ENCODE data around the gene SKI. TPM values are rescaled to one million over a fixed set of nuclear protein-coding genes. Genes with fewer than 3 reads are reported as not detected.

The SKI gene
- total RNA-seq, 2 donors from 2014 or later: 46.2 to 114 TPM

- WGBS: 94% methylated on average over 15 of the region's 15 CpGs
- no peak overlapping the region for H3K4me3 ChIP-seq
- DNase-seq (ENCODE audit: low spot score): no peak
- peaks cover 6% of the 10 kb centered on the region for H3K4me1 ChIP-seq (replicated peaks)
- intact Hi-C loops (cut with DNase I): no loop called here
- H3K9me3 ChIP-seq: no peaks in the 10 kb centered on the region
- no peaks in the 10 kb centered on the region for H3K27me3 ChIP-seq (replicated peaks; ENCODE audit: insufficient read depth)
- TF ChIP-seq, protein P1, sequence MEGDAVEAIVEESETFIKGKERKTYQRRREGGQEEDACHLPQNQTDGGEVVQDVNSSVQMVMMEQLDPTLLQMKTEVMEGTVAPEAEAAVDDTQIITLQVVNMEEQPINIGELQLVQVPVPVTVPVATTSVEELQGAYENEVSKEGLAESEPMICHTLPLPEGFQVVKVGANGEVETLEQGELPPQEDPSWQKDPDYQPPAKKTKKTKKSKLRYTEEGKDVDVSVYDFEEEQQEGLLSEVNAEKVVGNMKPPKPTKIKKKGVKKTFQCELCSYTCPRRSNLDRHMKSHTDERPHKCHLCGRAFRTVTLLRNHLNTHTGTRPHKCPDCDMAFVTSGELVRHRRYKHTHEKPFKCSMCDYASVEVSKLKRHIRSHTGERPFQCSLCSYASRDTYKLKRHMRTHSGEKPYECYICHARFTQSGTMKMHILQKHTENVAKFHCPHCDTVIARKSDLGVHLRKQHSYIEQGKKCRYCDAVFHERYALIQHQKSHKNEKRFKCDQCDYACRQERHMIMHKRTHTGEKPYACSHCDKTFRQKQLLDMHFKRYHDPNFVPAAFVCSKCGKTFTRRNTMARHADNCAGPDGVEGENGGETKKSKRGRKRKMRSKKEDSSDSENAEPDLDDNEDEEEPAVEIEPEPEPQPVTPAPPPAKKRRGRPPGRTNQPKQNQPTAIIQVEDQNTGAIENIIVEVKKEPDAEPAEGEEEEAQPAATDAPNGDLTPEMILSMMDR (IDR thresholded peaks at IDR 0.05): no peak
- TF ChIP-seq POLR2AphosphoS5 (IDR thresholded peaks at IDR 0.05) (no peak), POLR2A (IDR thresholded peaks at IDR 0.05) (no peak)
- no peak overlapping the region for H3K27ac ChIP-seq
- no peaks in the 10 kb centered on the region for H3K36me3 ChIP-seq
Observed at GRCh38 chr1:2356401-2356800, 128.3 kb downstream of the SKI start.

- 91% methylated on average over 27 of the region's 37 CpGs for WGBS
- no peak overlapping the region for H3K27ac ChIP-seq
- no peak for DNase-seq (ENCODE audit: low spot score)
- peaks cover 6% of the 10 kb centered on the region for H3K4me1 ChIP-seq (replicated peaks)
- TF ChIP-seq POLR2AphosphoS5 (IDR thresholded peaks at IDR 0.05) (no peak), POLR2A (IDR thresholded peaks at IDR 0.05) (no peak)
- TF ChIP-seq, protein P1 (IDR thresholded peaks at IDR 0.05): no peak
- H3K27me3 ChIP-seq (replicated peaks; ENCODE audit: insufficient read depth): no peaks in the 10 kb centered on the region
- H3K4me3 ChIP-seq: no peak overlapping the region
- intact Hi-C loops (cut with DNase I): no loop called here
- H3K36me3 ChIP-seq: no peaks in the 10 kb centered on the region
- H3K9me3 ChIP-seq: no peaks in the 10 kb centered on the region
Observed at GRCh38 chr1:2356911-2357845, 129.1 kb downstream of the SKI start.

DNA sequence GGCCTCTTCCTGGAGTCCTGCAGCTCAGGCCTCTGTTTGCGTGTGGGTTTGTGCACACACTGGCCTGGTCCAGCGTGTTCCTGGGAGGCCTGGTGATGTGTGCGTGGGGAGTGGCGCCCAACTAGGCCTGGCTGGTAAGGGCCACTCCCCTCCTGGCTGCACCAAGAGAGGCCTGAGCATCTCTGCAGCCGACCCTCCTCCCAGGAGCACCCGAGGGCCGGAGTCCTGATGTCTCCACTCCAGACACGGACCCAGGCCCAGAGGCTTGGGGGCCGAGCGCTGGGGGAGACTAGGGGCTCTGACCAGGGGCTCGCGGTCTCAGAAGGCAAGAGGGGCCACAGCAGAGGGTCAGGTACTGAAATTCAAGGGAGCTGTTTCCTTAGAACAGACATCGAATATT, 130.0 kb downstream of the SKI start:
- intact Hi-C loops (cut with DNase I): no loop called here
- Histone ChIP-seq H3K9me3 (no peaks in the 10 kb centered on the region), H3K4me3 (no peak overlapping the region), H3K4me1 (replicated peaks) (peaks cover 6% of the 10 kb centered on the region), H3K27me3 (replicated peaks; ENCODE audit: insufficient read depth) (no peaks in the 10 kb centered on the region), H3K36me3 (no peaks in the 10 kb centered on the region), H3K27ac (no peak overlapping the region)
- 83% methylated on average over 13 of the region's 13 CpGs for WGBS
- DNase-seq (ENCODE audit: low spot score): no peak
- TF ChIP-seq POLR2A (IDR thresholded peaks at IDR 0.05): no peak
- TF ChIP-seq, protein P1 (IDR thresholded peaks at IDR 0.05): no peak
- no peak for TF ChIP-seq POLR2AphosphoS5 (IDR thresholded peaks at IDR 0.05)

GRCh38 chr1:2358651-2359640, 130.8 kb downstream of the SKI start:
- no peak overlapping the region for H3K4me3 ChIP-seq
- no peak overlapping the region for H3K27ac ChIP-seq
- no peaks in the 10 kb centered on the region for H3K27me3 ChIP-seq (replicated peaks; ENCODE audit: insufficient read depth)
- H3K36me3 ChIP-seq: no peaks in the 10 kb centered on the region
- no peak for DNase-seq (ENCODE audit: low spot score)
- 76% methylated on average over 18 of the region's 24 CpGs for WGBS
- no peaks in the 10 kb centered on the region for H3K9me3 ChIP-seq
- intact Hi-C loops (cut with DNase I): no loop called here
- no peaks in the 10 kb centered on the region for H3K4me1 ChIP-seq (replicated peaks)
- TF ChIP-seq, protein P1 (IDR thresholded peaks at IDR 0.05): no peak
- no peak for TF ChIP-seq POLR2AphosphoS5 (IDR thresholded peaks at IDR 0.05)
- TF ChIP-seq POLR2A (IDR thresholded peaks at IDR 0.05): no peak

Other genes with a start within 250 kb of the SKI start
- 1 to 10 TPM in 1 of 2 donors, not detected in 1; 9.1 TPM for gene CFAP74, start 224.5 kb upstream of the SKI start, total RNA-seq
- gene GABRD, start 209.0 kb upstream of the SKI start, total RNA-seq: 1 to 10 TPM in 1 of 2 donors, under 1 TPM in 1; 0.32 to 7.6 TPM
- 10 to 100 TPM; 34.5 to 46.7 TPM for gene PRKCZ, start 177.9 kb upstream of the SKI start, total RNA-seq
- 10 to 100 TPM; 55.9 to 70.4 TPM for gene FAAP20, start 33.5 kb upstream of the SKI start, total RNA-seq
- 10 to 100 TPM; 18.6 to 21.0 TPM for gene MORN1, start 163.2 kb downstream of the SKI start, total RNA-seq
- 10 to 100 TPM; 86.1 to 97.0 TPM for gene RER1, start 163.5 kb downstream of the SKI start, total RNA-seq
- 10 to 100 TPM; 38.3 to 49.9 TPM for gene PEX10, start 184.2 kb downstream of the SKI start, total RNA-seq
- gene PLCH2, start 248.0 kb downstream of the SKI start, total RNA-seq: 10 to 100 TPM; 29.8 to 41.0 TPM

Data from prostate gland (tissue), 2 donors.